Measurements from ENCODE around the gene PFKFB2.

GRCh38 chr1:207022996-207023679 is 29.9 kb upstream of the PFKFB2 start:
- TF ChIP-seq CTCF (IDR thresholded peaks at IDR 0.05) = no peak
- no peak for TF ChIP-seq POLR2AphosphoS5 (IDR thresholded peaks at IDR 0.05; ENCODE audit: low read depth, low read length)
- no peak for TF ChIP-seq REST (IDR thresholded peaks at IDR 0.05; ENCODE audit: insufficient read depth in 1 of 2, low read depth in 2 of 2, low read length in 1 of 2)
